GM19099 (cell line): Measurements from ENCODE around the gene SLC35F3.

Experiments used
- POLR2A ChIP-seq: IDR thresholded peaks from 3 replicates; pipeline ENCODE4 v1.6.1; 2011; ENCODE audit warnings: low read depth; ENCODE audit not compliant: insufficient read length; ENCODE audit errors: extremely low read depth

Gene SLC35F3

DNA sequence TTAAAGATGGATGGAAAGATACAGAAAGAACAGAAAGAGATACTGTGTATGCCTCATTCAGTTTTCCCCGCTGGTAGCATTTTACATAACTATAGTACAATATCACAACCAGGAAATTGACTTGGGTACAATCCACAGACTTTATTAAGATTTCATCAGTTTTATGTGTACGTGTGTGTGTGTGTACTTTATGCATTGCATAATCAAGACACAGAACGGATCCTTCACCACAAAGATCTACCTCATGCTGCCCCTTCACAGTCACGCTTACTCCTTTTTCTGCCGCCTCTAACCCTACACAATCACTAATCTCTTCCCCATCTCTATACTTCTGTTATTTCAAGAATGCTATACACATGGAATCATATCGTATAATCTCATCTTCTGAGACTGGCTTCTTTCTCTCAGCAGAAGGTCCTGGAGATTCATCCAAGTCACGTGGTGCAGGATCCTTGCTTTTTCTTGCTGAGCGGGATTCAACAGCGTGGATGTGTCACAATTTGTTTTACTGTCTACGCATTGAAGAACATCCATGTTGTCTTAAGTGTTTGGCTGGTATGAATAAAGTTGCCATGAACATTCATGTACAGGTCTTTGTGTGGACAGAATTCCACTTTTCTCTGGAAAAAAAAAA, 76.7 kb downstream of the SLC35F3 start:
- TF ChIP-seq POLR2A: no peak

DNA sequence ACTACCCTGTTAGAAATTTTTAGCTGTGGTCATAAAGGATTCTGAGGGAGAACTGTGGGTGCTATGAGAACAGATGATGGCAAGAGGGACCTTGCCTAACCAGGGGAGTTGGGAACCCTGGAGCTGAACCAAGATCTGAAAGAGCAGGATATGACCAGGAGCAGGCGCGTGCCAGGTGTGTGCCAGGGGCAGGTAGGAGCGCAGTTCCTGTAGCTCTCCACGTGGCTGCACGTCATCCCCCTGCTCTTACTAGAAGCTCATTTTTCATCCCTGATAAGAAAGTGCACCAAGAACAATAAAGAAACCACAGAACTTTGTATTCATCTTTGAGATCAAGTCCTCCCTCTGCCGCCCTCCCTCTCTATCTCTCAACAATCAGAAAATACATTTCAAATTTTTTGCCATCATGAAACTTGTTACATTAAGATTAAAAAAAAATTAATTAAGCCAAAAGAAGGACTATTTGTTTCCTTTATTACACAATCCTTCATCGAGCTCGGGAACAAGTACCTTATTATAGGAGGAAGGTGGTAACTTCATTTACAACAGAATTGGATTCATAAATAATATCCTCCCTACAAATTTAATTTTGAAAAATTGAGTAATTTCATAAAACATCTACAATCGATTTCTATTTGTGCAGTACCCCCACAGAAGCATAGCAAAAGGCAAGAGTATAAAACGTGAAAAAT, 78.5 kb downstream of the SLC35F3 start:
- TF ChIP-seq POLR2A: no peak

DNA sequence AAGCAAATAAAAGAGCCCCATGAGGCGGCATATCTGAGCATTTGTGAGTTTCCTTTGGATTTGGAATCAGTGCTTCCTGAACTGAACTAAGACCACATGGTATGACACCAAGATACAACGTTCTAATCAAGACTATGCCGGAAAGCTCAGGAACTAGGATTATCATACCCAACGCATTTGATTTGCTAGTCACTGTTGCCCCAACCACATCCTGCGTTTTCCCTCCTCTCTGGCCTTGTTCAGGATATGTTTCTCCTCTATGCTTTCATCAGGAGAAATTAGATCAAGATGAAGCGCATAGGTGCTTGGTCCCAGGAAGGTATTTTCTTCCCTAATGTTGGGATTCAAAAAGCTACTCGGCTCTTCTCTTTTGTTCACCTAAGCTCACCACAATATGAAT, 79.3 kb downstream of the SLC35F3 start:
- no peak for TF ChIP-seq POLR2A

DNA sequence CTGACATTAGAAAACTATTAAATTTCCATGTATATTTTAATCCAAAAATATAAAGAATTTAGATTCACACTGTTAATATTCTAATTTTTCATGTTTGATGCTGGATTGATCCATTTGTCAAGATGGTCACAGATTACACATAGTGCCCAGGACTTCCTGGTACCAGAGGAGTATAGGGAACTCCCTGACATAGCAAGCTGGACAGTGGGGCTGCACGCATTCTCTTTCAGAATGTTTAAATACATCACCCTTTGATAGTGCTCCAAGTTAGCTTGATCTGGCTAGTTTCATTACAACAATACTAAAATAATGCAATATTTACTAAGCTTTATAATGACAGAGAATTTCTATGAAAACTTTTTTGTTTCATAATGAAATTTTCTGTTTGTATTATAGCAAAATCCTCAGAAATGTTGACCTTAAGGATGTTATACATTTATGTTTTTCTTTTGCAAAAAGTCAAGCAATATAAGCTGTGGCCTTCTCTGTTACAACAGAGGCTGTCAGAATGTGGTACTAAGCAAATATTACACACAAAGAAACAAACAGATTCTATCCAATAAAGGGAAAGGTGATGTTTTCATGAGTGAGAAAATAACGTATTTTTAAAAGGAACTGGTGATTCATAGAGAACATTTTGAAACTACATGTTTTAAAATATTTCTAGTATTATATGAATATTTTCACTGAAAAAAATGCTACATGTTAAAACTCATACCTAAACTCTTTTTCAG, 84.7 kb downstream of the SLC35F3 start:
- TF ChIP-seq POLR2A: no peak

DNA sequence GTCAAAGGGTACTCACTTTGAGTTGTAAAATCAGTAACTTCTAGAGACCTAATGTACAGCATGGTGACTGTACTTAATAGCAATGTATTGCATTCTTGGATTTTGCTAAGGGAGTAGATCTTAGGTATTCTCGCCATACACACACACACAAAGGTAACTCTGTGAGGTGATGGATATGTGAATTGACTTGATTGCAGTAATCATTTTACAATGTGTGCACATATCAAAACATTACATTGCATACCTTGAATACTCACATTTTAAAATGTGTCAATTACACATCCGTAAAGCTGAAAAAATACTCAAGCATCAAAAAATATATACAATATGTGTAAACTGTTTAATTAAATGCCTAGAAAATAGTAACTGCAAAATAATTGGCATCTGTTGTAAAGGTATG, 86.0 kb downstream of the SLC35F3 start:
- TF ChIP-seq POLR2A: no peak

DNA sequence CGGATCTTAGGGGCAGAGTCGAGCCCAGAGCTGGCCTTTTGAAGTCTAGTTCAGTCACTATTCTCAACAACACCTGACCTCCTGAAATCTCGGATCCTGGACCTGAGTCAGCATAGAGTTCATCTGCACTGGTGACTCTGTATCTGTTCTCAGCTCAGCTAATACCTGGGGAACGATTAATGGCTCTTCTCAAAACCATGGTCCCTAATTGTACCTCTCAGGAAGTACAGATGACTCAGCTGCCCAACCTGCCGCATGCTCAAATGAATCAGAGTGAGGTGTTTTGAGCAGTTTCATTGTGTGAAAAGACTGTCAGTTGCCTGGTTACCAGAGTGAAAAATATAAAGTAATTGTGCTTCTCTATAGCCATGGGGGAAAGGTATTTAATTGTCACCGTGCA, 89.2 kb downstream of the SLC35F3 start:
- TF ChIP-seq POLR2A: no peak

DNA sequence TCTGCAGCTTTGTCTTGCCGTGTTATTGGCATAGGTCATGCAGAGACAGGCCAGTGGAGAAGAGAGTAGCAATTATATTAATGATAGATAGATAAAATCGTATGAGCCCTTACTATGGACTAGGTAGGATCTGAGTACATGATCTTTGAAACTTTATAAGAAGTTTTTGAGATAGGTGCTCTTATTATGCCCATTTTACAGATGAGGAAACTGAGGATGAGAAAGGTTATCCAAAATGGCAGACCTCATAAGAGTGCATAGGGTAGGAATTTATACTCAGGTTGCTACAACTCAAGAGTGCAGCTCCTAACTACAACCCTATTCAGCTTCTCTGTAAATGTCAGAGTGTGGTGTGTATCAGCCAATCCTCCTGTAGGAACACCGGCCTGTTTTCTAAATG, 89.6 kb downstream of the SLC35F3 start:
- no peak for TF ChIP-seq POLR2A

DNA sequence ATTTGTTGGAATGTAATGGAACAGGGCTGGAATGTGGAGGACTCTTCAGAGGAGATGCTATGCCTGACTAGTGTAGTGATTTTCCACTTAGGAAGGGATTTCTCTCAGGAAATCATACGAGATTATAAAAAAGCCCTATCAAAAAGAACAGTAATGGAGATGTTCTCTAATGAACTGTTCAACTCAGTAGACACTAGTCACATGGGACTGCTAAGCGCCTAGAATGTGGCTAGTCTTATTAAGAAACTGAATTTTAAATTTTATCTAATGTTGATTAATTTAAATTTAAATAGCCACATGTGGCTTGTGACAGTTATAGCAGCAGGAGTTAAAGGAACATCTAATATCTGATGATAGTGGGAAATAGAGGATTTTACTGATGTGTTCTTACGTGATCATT, 94.0 kb downstream of the SLC35F3 start:
- TF ChIP-seq POLR2A: no peak

DNA sequence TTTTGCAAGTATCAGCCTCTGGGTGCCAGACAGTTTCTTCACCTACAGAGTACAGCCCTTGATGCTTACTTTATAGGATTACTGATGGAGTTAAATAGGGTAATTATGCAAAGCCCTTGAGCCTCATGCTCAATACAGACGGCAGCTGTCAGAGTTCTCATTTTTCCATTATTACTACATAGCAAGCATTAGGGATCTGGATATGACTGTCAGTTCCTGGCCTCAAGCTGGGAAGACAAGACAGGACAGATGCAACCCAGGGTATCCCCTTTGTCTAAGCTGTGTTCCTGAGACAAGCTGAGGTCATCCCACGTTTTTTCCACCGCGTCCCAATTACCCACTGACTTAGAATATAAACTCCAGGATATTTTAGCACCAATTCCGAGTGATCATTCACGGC, 94.4 kb downstream of the SLC35F3 start:
- no peak for TF ChIP-seq POLR2A

DNA sequence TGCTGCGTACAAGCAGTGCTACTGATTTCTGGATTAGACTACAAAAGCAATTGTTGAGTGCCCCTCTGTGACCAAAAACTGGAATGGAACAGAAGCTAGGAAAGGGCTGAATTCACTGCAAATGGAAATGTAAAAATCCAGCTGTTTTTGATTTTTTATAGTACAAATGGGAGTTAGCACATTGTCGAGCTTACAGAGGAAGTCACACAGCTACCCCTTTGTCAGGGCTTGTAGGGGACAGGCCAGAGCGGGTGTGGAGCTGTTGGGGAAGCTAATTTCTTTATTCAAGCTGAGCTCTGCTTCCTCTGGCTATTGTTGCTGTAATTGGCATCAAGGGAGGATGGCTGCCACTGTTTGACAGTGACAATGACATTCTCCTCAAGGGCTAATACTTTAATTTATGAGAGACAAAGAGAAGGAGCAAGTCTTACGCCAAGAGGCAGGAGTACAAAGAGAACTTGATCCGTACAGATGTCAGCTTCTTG, 96.1 kb downstream of the SLC35F3 start:
- TF ChIP-seq POLR2A: no peak

DNA sequence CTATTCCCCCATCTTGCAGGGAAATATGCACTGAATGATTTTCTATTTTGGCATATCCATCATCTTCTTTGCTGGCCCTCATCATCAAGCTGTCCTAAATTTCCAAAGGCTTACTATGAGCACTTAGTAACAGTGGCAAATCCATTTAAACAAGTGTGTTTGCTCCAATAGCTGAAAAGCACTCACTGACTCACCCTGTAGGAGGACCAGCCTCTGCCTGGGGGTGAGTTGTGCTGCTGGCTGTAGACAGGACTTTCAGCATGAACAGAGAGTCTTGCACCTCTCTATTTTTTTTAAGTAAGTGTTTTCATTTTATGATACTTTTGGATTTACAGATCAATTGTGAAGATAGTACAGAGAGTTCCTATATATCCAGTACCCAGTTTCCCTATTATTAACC, 97.3 kb downstream of the SLC35F3 start:
- no peak for TF ChIP-seq POLR2A

DNA sequence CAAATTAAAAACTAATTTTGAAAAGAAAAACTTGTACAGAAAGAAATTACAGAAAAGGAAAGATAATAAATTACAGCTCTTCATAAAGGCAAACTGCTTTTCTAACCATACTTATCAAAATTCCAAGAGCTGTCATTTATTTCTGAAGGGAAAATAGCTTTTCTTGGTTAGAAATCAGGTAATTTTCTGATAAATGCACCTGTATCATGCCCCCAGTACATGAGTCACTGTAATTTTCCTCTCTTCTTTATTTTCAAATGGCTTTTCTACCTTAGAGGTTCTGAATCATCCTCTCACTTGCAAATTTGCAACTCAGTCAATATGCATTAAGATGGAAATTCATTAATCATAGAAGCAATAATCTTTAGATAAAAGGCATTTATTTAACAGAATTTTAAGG, 100.1 kb downstream of the SLC35F3 start:
- no peak for TF ChIP-seq POLR2A

DNA sequence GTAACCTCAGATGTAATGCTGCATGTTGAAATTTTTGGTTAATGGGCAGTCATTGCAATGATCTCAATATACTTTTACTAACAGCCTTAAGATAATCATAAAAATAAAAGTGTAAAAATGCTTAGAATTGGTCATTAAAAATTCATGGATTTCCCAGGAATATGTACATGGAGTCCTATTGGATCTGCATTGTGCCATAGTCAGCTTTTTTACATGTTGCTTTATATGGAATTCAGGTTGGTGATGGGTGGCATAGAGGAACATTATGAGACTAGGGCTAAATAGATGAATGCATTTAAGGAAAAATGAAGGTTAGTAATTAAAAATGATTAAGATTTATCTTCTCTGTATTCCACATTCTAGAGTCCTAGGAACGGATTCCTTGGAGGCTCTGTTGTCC, 103.2 kb downstream of the SLC35F3 start:
- no peak for TF ChIP-seq POLR2A

DNA sequence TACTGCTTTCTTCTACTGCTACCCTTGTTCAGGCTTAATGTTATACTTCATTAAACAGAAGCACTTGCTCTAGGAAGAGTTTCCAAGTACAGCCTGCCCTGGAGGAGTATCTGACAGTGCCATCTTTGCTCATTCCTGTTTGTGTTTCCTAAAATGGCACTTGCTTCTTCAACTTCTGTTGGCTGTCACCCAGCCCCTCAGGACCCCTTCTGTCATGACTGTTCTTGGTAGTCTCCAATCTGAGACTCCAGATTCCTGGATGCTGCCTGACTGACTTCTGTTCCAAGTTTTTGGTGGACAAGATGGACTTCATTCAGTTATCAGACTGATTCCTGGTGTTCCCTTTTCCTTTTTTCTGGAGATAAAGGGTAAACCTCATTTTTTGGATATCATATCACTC, 104.1 kb downstream of the SLC35F3 start:
- no peak for TF ChIP-seq POLR2A

DNA sequence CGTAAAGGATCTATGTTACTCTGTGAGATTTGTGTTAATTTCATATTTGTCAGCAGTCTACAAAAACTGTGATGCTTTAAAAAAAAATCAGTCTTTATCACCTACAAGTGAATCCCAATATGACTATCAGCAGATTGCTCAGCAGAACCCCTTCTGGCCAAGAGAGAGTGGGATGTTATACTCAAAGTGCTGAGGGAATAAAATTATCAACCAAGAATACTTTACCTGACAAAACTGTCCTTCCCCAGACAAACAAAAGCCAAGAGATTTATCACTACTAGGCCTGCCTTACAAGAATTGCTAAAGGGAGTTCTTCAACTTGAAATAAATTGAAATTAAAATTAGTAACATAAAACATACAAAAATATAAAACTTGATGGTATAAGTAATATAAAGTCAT, 105.2 kb downstream of the SLC35F3 start:
- TF ChIP-seq POLR2A: no peak

DNA sequence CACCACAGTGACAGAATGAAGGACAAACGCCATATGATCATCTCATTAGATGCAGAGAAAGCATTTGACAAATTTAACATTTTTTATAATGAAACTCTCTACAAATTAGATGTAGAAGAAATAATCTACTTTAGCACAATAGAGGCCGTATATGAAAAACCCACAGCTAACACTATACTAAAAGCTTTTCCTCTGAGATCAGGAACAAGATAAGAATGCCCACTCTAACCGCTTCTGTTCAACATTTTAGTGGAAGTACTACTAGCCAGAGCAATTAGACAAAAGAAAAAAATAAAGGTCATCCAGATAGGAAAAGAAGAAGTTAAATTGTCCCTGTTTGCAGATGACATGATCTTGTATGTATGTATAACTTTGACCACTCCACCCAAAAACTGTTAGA, 109.7 kb downstream of the SLC35F3 start:
- no peak for TF ChIP-seq POLR2A
